GM18861 (cell line): Measurements from ENCODE around the gene CA5A.
"Not testable (repeated sequence)": the region's sequence is repeated elsewhere in the genome, so short reads cannot be mapped to it uniquely, and the experiment has no call there.

Source experiments
- ATAC-seq: cut with Tn5 transposase; IDR thresholded peaks from one replicate; pipeline ENCODE4 v1.9.1; 2021; ENCODE audit not compliant: unreplicated experiment

Gene CA5A

GRCh38 chr16:87936375-87937230 lies at the start of gene CA5A:
Gene CA5A, minus strand, starts transcription at chr16:87936529. Its CDS starts 79 bp downstream, at chr16:87936450.
- no peak for ATAC-seq

- ATAC-seq = not testable (repeated sequence)
Observed at GRCh38 chr16:87985493-87985892, 49.2 kb upstream of the CA5A start.

GRCh38 chr16:87984632-87985267 lies 48.4 kb upstream of the CA5A start:
- no peak for ATAC-seq

- ATAC-seq = not testable (repeated sequence)
Observed at GRCh38 chr16:87984180-87984579, 47.9 kb upstream of the CA5A start.

- not testable (repeated sequence) for ATAC-seq
Observed at GRCh38 chr16:87983737-87984097, 47.4 kb upstream of the CA5A start.

GRCh38 chr16:87983072-87983736 lies 46.9 kb upstream of the CA5A start:
- not testable (repeated sequence) for ATAC-seq

- no peak for ATAC-seq
Observed at GRCh38 chr16:87982581-87983041, 46.3 kb upstream of the CA5A start.

- ATAC-seq = not testable (repeated sequence)
Observed at GRCh38 chr16:87981376-87981775, 45.0 kb upstream of the CA5A start.

- ATAC-seq = not testable (repeated sequence)
Observed at GRCh38 chr16:87979911-87980630, 43.7 kb upstream of the CA5A start.

- no peak for ATAC-seq
Observed at GRCh38 chr16:87979352-87979751, 43.0 kb upstream of the CA5A start.

- no peak for ATAC-seq
Observed at GRCh38 chr16:87978127-87978526, 41.8 kb upstream of the CA5A start.

GRCh38 chr16:87976665-87977064 lies 40.3 kb upstream of the CA5A start:
- no peak for ATAC-seq

GRCh38 chr16:87974178-87974577 lies 37.8 kb upstream of the CA5A start:
- no peak for ATAC-seq

GRCh38 chr16:87973717-87974116 lies 37.4 kb upstream of the CA5A start:
- no peak for ATAC-seq

- no peak for ATAC-seq
Observed at GRCh38 chr16:87971933-87972332, 35.6 kb upstream of the CA5A start.

- no peak for ATAC-seq
Observed at GRCh38 chr16:87970186-87970585, 33.9 kb upstream of the CA5A start.

- no peak for ATAC-seq
Observed at GRCh38 chr16:87968541-87968940, 32.2 kb upstream of the CA5A start.

GRCh38 chr16:87966685-87967185 lies 30.4 kb upstream of the CA5A start:
- ATAC-seq = no peak

- ATAC-seq = no peak
Observed at GRCh38 chr16:87966064-87966645, 29.8 kb upstream of the CA5A start.

- ATAC-seq = no peak
Observed at GRCh38 chr16:87965417-87965816, 29.1 kb upstream of the CA5A start.
